Pons (tissue), 1 donor: ENCODE measurements around the gene S100A2.
"Not testable (repeated sequence)": the region's sequence is repeated elsewhere in the genome, so short reads cannot be mapped to it uniquely, and the experiment has no call there.

Source experiments
- DNase-seq: peaks from one replicate; pipeline ENCODE4 v3.0.0-alpha.2; 2016; ENCODE audit warnings: low spot score

Gene S100A2

GRCh38 chr1:153588482-153588881, 22.8 kb upstream of the S100A2 start:
- DNase-seq = no peak

GRCh38 chr1:153588033-153588432, 22.4 kb upstream of the S100A2 start:
- not testable (repeated sequence) for DNase-seq

GRCh38 chr1:153587314-153587713, 21.7 kb upstream of the S100A2 start:
- no peak for DNase-seq

DNA sequence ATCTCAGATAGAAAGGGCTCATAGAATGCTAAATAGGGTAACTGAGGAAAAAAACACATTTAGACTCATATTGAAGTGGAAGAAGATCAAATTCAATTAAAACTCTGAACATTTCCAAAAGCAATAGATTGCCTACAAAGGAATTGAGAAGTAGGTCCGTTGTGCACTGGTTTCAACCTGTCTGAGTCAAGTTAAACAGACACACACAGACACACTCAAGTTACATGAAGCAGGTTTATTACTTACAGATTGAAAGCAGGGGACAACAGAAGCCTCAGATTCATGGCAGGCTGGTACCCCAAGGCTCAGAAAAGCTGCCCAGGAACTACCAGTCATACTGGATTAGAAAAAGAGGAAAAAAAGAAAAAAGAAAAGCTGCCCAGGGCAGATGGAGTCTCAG, 20.7 kb upstream of the S100A2 start:
- no peak for DNase-seq

DNA sequence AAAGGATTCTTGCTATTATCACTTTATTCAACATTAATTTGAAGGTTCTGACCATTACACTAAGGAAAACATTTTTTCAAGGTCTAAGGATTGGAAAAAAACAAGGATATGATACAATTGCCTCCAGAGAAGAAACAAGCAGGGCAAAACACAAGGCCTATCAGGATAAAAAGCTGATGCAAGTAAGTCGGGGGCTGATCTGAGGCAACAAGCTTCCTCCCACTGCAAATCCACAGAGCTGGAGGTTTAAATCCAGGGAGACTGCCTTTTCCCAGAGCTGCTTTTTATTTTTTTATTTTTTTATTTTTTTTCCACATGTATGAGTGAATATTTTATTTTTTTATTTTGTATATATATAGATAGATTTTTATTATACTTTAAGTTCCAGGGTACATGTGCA, 19.4 kb upstream of the S100A2 start:
- no peak for DNase-seq

- no peak for DNase-seq
Measured at GRCh38 chr1:153583976-153584375, 18.3 kb upstream of the S100A2 start.

GRCh38 chr1:153583514-153583913, 17.9 kb upstream of the S100A2 start:
- not testable (repeated sequence) for DNase-seq

GRCh38 chr1:153582836-153583235, 17.2 kb upstream of the S100A2 start:
- DNase-seq = not testable (repeated sequence)

- DNase-seq = no peak
Measured at GRCh38 chr1:153578936-153579335, 13.3 kb upstream of the S100A2 start.

- no peak for DNase-seq
Measured at GRCh38 chr1:153578490-153578889, 12.8 kb upstream of the S100A2 start.

- DNase-seq = no peak
Measured at GRCh38 chr1:153577624-153578051, 12.0 kb upstream of the S100A2 start.

DNA sequence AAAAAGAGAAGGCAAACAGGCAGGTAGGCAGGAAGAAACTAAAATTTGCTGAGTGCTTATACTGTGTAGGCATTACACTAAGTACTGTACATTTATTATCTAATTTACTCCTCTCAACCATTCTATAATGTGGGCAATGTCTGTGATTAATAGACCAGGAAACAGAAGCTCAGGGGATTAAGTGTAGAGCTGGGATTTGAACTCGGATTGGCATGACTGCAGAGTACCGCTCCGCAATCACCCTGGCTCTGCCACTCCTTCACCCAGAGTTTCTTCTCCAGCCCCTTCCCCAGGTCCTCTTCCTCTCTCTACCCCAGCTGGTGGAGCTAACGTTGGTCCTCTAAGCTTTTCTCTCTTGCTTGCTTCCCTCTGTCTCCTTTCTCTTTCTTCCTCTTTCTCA, 11.5 kb upstream of the S100A2 start:
- no peak for DNase-seq

GRCh38 chr1:153575497-153575896, 9.9 kb upstream of the S100A2 start:
- not testable (repeated sequence) for DNase-seq

DNA sequence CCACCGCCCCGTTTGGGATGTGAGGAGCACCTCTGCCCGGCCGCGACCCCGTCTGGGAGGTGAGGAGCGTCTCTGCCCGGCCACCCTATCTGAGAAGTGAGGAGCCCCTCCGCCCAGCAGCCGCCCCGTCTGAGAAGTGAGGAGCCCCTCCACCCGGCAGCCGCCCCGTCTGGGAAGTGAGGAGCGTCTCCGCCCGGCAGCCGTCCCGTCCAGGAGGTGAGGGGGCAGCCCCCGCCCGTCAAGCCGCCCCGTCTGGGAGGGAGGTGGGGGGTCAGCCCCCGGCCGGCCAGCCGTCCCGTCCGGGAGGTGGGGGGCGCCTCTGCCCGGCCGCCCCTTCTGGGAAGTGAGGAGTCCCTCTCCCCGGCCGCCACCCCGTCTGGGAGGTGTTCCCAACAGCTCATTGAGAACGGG, 9.4 kb upstream of the S100A2 start:
- not testable (repeated sequence) for DNase-seq

DNA sequence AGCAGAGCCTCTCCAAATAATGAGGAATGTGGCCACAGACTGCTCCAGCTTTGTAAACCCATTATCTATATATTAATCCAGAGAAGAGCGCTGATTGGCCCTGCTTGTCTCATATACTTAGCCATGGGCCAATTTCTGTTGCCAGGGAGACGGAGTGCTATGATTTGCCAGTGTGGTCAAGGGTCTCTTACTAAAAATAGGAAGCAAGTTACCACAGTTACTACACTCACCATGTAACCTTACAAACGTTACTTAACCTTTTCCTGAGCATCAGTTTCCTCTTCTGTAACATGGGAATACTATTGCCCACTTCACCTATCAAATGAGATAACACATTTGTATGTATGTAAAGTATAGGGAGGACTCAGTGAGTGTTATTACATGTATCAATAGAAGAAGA, 7.7 kb upstream of the S100A2 start:
- DNase-seq = no peak

GRCh38 chr1:153572569-153573015, 6.9 kb upstream of the S100A2 start:
- DNase-seq = peak; percentile 96

GRCh38 chr1:153571706-153572105, 6.1 kb upstream of the S100A2 start:
- DNase-seq = no peak

DNA sequence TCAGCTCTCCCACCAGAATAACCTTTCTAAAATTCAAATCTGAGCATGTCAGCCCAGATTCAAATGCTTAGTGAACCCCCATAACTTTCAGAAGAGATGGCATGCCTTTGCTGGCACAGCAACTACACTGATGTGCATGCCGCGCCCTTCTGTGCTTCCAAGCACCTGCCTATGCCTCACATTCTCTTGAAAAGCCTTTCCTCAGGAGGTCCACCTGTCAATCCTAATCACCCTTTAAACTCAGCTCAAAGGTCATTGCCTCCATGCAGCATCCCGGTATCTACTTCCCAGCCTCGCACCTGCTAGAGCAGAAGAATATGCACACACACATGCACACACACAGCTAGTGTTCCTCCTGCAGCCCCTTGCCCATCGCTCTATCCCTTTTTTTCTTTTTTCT, 5.2 kb upstream of the S100A2 start:
- DNase-seq = no peak

- no peak for DNase-seq
Measured at GRCh38 chr1:153569465-153569864, 3.8 kb upstream of the S100A2 start.

- DNase-seq = peak; percentile 67
Measured at GRCh38 chr1:153568367-153569099, 2.9 kb upstream of the S100A2 start.

- DNase-seq = no peak
Measured at GRCh38 chr1:153567621-153568366, 2.1 kb upstream of the S100A2 start.

GRCh38 chr1:153566414-153567371, 1.0 kb upstream of the S100A2 start:
- peak; percentile 30 for DNase-seq
